Amygdala (tissue), 56 donors: ENCODE measurements around the gene ARF1.
"Not testable (repeated sequence)": the region's sequence is repeated elsewhere in the genome, so short reads cannot be mapped to it uniquely, and the experiment has no call there.

Source experiments
- DNase-seq, 56 donors: peaks; one replicate each; lab custom pipeline; 2025; lab: John Stamatoyannopoulos, UW

Gene ARF1

GRCh38 chr1:228099331-228099732 lies 16.8 kb downstream of the ARF1 start:
- no peak for DNase-seq

GRCh38 chr1:228100822-228101613 lies 18.5 kb downstream of the ARF1 start:
- DNase-seq, result no peak

- no peak for DNase-seq
Measured at GRCh38 chr1:228101614-228101993, 19.1 kb downstream of the ARF1 start.

GRCh38 chr1:228101994-228102790 lies 19.7 kb downstream of the ARF1 start:
- peak in 1 of 56 donors; percentile 26 for DNase-seq

- DNase-seq, result peak in 55 of 56 donors; percentile 28 to 94 (median 82)
Measured at GRCh38 chr1:228102791-228103620, 20.5 kb downstream of the ARF1 start, which contains the start of gene C1orf35. TSS of gene C1orf35 (minus strand) at chr1:228103325. CDS start at chr1:228103227, 98 bp downstream.

- no peak for DNase-seq
Measured at GRCh38 chr1:228104526-228105269, 22.2 kb downstream of the ARF1 start.

GRCh38 chr1:228105270-228105995 lies 22.9 kb downstream of the ARF1 start:
- no peak for DNase-seq

- no peak for DNase-seq
Measured at GRCh38 chr1:228105996-228106799, 23.7 kb downstream of the ARF1 start.

- no peak for DNase-seq
Measured at GRCh38 chr1:228106800-228107054, 24.2 kb downstream of the ARF1 start.

GRCh38 chr1:228107636-228108035 lies 25.1 kb downstream of the ARF1 start:
- DNase-seq, result no peak

- DNase-seq, result no peak
Measured at GRCh38 chr1:228108055-228108690, 25.7 kb downstream of the ARF1 start.

GRCh38 chr1:228108742-228109072 lies 26.2 kb downstream of the ARF1 start:
- no peak for DNase-seq

- DNase-seq, result peak; percentile 77 to 100 (median 98)
Measured at GRCh38 chr1:228109073-228109961, 26.8 kb downstream of the ARF1 start, which contains the start of gene MRPL55. TSS of gene MRPL55 (minus strand) at chr1:228109299. CDS start at chr1:228108260, 1,039 bp downstream.

GRCh38 chr1:228109962-228110488 lies 27.5 kb downstream of the ARF1 start:
- DNase-seq, result peak in 1 of 56 donors; percentile 44

- DNase-seq, result no peak
Measured at GRCh38 chr1:228110556-228110955, 28.0 kb downstream of the ARF1 start.

GRCh38 chr1:228111315-228111714 lies 28.8 kb downstream of the ARF1 start:
- not testable (repeated sequence) for DNase-seq

GRCh38 chr1:228112167-228112566 lies 29.7 kb downstream of the ARF1 start:
- DNase-seq, result no peak
